CD4-positive, alpha-beta T cell (primary cell): Measurements from ENCODE around the gene MVP. TPM values are rescaled to one million over a fixed set of nuclear protein-coding genes. Genes with fewer than 3 reads are reported as not detected.

Experiments used
- ATAC-seq: fragments of 200-7000 bp; cut with Tn5 transposase; one replicate; pipeline ENCODE4 v1.10.0; 2022; ENCODE audit warnings: mild to moderate bottlenecking; ENCODE audit not compliant: poor library complexity
- CTCF ChIA-PET: fragments of 350-600 bp; sonication (Branson Sonifier 250); formaldehyde crosslinking; loops from one replicate; lab custom pipeline; 2021; ENCODE audit warnings: antibody characterized with exemption, inconsistent platforms; lab: Charles Lee
- POLR2A ChIA-PET: fragments of 350-600 bp; sonication (Branson Sonifier 250); formaldehyde crosslinking; loops from one replicate; lab custom pipeline; 2021; ENCODE audit warnings: antibody characterized with exemption, inconsistent platforms; lab: Charles Lee
- DNase-seq, 14 experiments: peaks; one replicate each; pipeline ENCODE4 v3.0.0-alpha.2; 2013 to 2020; ENCODE audit warnings: mixed read lengths in 2 of 14
- H3K27ac ChIP-seq, 2 donors: one replicate each; pipeline versions ENCODE4 v1.5.1 to v1.7.0; 2013; ENCODE audit warnings: low read length in 2 of 2, low read depth in 1 of 2, mild to moderate bottlenecking in 1 of 2
- H3K27me3 ChIP-seq, 2 experiments: 1 replicate in 1 of 2; 2 replicates in 1 of 2; pipeline versions ENCODE4 v1.6.1 to v1.7.0; 2013; ENCODE audit warnings: low read length in 2 of 2, control low read depth in 1 of 2, mild to moderate bottlenecking in 1 of 2, moderate library complexity in 1 of 2; ENCODE audit not compliant: insufficient read depth in 2 of 2, control insufficient read depth in 1 of 2
- H3K36me3 ChIP-seq: one replicate; pipeline ENCODE4 v1.6.1; 2013; ENCODE audit warnings: low read length, control low read depth; ENCODE audit not compliant: insufficient read depth
- H3K4me1 ChIP-seq: one replicate; pipeline ENCODE4 v1.6.1; 2013; ENCODE audit warnings: low read length, control low read depth; ENCODE audit not compliant: insufficient read depth
- H3K4me3 ChIP-seq: one replicate; pipeline ENCODE4 v1.5.1; 2013; ENCODE audit warnings: mild to moderate bottlenecking, low read length, moderate library complexity
- H3K9me3 ChIP-seq, 2 experiments: 1 replicate in 1 of 2; 2 replicates in 1 of 2; pipeline versions ENCODE4 v1.6.1 to v1.7.0; 2013; ENCODE audit warnings: low read length in 2 of 2, mild to moderate bottlenecking in 2 of 2, control low read depth in 1 of 2, moderate library complexity in 1 of 2; ENCODE audit not compliant: control insufficient read depth in 1 of 2, insufficient read depth in 1 of 2
- H3K27ac Mint-ChIP-seq: one replicate; pipeline ENCODE4 v1.8.0; 2020; ENCODE audit warnings: mixed read lengths
- H3K27me3 Mint-ChIP-seq: one replicate; pipeline ENCODE4 v1.8.0; 2021; ENCODE audit warnings: mixed read lengths
- H3K36me3 Mint-ChIP-seq: one replicate; pipeline ENCODE4 v1.8.0; 2021; ENCODE audit warnings: low read depth, mixed read lengths
- H3K4me1 Mint-ChIP-seq: one replicate; pipeline ENCODE4 v1.8.0; 2021; ENCODE audit warnings: low read depth, mixed read lengths
- H3K4me3 Mint-ChIP-seq: one replicate; pipeline ENCODE4 v1.8.0; 2020; ENCODE audit warnings: mild to moderate bottlenecking, mixed read lengths
- H3K9me3 Mint-ChIP-seq: one replicate; pipeline ENCODE4 v1.8.0; 2020; ENCODE audit warnings: mixed read lengths
- CTCF ChIP-seq: fragments of 200-600 bp; IDR thresholded peaks from one replicate; pipeline ENCODE4 v1.8.0; 2022; ENCODE audit warnings: antibody characterized with exemption, mild to moderate bottlenecking
- intact Hi-C, 2 experiments: fragments of 100-400 bp; cut with DNase I in 1 of 2; cut with micrococcal nuclease in 1 of 2; formaldehyde crosslinking; loops; one replicate each; pipeline versions ENCODE4 v1.15.1 to v1.9.0; 2023 to 2025; cut with DNase I, micrococcal nuclease
- total RNA-seq, 174 experiments: library from RNA in 2 of 174; stranded (reverse) in 2 of 174; gene quantifications; one replicate each; pipeline ENCODE4 v1.2.3 and lab custom pipeline; 2021 to 2026

Gene MVP
- total RNA-seq, 2 experiments from 2014 or later: 115 to 118 TPM

DNA sequence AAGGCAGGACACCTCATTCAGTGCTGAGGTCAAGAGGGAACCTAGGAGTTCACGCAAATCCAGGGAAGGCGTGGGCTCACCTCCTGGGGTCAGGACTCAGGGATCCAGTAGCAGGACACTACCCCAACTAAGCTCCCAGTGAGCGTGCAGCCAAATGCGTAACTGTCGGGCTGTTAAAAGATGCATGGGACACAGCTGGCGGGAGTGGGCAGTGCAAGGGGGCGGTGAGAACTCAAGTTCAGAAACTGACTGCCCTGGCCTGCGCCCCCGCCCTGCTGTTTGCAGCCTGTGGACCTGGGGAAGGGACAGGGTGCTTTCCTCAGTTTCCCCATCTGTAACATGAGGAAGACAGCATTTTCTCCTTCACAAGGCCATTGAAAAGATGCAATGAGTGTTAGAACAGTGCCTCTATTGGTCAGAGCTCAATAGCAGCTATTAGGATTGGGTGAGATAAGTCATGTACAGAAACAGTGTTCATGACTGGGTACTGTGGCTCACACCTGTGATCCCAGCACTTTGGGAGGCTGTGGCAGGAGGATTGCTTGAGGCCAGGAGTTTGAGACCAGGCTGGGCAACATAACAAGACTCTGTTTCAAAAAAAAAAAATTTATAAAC is 22.6 kb downstream of the MVP start:
- H3K27ac ChIP-seq: no peak overlapping the region
- intact Hi-C loops: no loop called here
- H3K4me1 Mint-ChIP-seq: no peaks in the 10 kb centered on the region
- H3K4me1 ChIP-seq: no peaks in the 10 kb centered on the region
- ATAC-seq (no peak), DNase-seq (no peak)
- CTCF ChIA-PET: interaction anchor here (0.7 to 1.1 kb wide), 3 partner anchors 22 to 52 kb away, joined by 3 to 4 read pairs (median 3); partner anchors contain the start of gene KIF22
- no peaks in the 10 kb centered on the region for H3K27me3 ChIP-seq
- no peak overlapping the region for H3K4me3 Mint-ChIP-seq
- H3K9me3 Mint-ChIP-seq: no peaks in the 10 kb centered on the region
- no peaks in the 10 kb centered on the region for H3K27me3 Mint-ChIP-seq
- H3K9me3 ChIP-seq: no peaks in the 10 kb centered on the region
- H3K36me3 ChIP-seq: peaks cover 92% of the 10 kb centered on the region
- H3K27ac Mint-ChIP-seq: no peak overlapping the region
- no peak overlapping the region for H3K4me3 ChIP-seq
- H3K36me3 Mint-ChIP-seq: peaks cover 80% of the 10 kb centered on the region
- no peak for TF ChIP-seq CTCF
- POLR2A ChIA-PET: interaction anchor here (0.6 to 1.8 kb wide), 5 partner anchors 14 to 837 kb away, joined by 3 to 5 read pairs (median 3); no protein-coding TSS in a partner anchor

DNA sequence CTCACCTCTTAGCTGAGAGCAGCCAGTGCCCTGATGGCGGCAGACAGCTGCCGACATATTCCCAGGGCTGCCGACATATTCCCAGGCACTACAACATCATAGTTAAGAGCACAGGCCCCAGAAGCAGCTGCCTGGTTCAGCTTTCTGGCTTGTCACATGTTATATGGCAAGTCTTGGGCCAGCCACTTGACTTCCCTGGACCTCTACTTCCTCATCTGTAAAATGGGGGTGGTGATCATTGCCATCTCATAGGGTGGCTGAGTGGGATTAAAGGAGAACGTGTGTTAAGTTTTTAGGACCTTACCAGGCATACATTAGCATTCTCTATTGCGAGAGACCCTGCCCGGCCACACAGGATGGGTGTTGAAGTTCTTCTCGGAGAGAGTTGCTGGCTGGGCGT is 23.7 kb downstream of the MVP start:
- H3K36me3 Mint-ChIP-seq: peaks cover 80% of the 10 kb centered on the region
- ChIA-PET CTCF (interaction anchor here (1.0 to 1.1 kb wide), 2 partner anchors 23 to 53 kb away, joined by 3 to 4 read pairs; partner anchors contain the start of gene KIF22), POLR2A (interaction anchor here (0.7 to 1.8 kb wide), 2 partner anchors 17 to 36 kb away, joined by 4 to 5 read pairs; no protein-coding TSS in a partner anchor)
- intact Hi-C loops: no loop called here
- Histone ChIP-seq H3K27ac (no peak overlapping the region), H3K9me3 (no peaks in the 10 kb centered on the region), H3K27me3 (no peaks in the 10 kb centered on the region), H3K4me1 (peaks cover 7% of the 10 kb centered on the region), H3K4me3 (no peak overlapping the region), H3K36me3 (peaks cover 84% of the 10 kb centered on the region)
- no peak for DNase-seq
- H3K9me3 Mint-ChIP-seq: no peaks in the 10 kb centered on the region
- TF ChIP-seq CTCF: no peak
- ATAC-seq: no peak
- H3K4me3 Mint-ChIP-seq: no peak overlapping the region
- H3K4me1 Mint-ChIP-seq: peaks cover 7% of the 10 kb centered on the region
- H3K27me3 Mint-ChIP-seq: no peaks in the 10 kb centered on the region
- no peak overlapping the region for H3K27ac Mint-ChIP-seq

DNA sequence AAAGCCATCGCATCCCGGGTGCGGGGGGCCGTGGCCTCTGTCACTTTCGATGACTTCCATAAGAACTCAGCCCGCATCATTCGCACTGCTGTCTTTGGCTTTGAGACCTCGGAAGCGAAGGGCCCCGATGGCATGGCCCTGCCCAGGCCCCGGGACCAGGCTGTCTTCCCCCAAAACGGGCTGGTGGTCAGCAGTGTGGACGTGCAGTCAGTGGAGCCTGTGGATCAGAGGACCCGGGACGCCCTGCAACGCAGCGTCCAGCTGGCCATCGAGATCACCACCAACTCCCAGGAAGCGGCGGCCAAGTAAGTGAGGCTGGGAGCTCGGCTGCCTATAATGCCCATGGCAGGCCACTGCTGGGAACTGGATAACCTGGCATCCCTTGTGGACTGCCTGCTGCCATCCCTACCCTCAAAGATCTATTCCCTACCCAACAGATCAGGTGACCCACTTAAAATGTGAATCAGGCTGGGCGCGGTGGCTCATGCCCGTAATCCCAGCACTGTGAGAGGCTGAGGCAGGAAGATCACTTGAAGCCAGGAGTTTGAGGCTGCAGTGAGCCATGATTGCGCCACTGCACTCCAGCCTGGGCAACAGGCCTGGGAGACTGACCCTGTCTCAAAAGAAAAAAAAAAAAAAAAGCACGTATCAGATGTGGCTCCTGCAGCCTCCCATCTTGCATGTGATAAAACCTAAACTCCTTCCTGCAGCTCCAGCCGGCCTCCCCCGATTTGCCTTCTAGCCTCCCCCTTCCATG is 24.5 kb downstream of the MVP start:
- no peak for TF ChIP-seq CTCF
- Histone ChIP-seq H3K4me3 (no peak overlapping the region), H3K4me1 (peaks cover 7% of the 10 kb centered on the region), H3K27me3 (no peaks in the 10 kb centered on the region), H3K36me3 (peaks cover 75% of the 10 kb centered on the region), H3K9me3 (no peaks in the 10 kb centered on the region), H3K27ac (no peak overlapping the region)
- peaks cover 72% of the 10 kb centered on the region for H3K36me3 Mint-ChIP-seq
- H3K27ac Mint-ChIP-seq: no peak overlapping the region
- no peak overlapping the region for H3K4me3 Mint-ChIP-seq
- no peak for ATAC-seq
- H3K27me3 Mint-ChIP-seq: no peaks in the 10 kb centered on the region
- H3K4me1 Mint-ChIP-seq: peaks cover 7% of the 10 kb centered on the region
- no peaks in the 10 kb centered on the region for H3K9me3 Mint-ChIP-seq
- DNase-seq: no peak
- intact Hi-C loops: loop anchor here in 1 of 2 experiments (5.0 kb wide), 1 partner anchor 178 kb away; the partner anchor contains the start of gene C16orf92
- CTCF ChIA-PET: no interaction called here
- POLR2A ChIA-PET: no interaction called here
